Measurements from ENCODE around the gene SMAD7.
A peak's percentile ranks its signal among the peaks of the same experiment; 100 is the strongest.

The SMAD7 gene

DNA sequence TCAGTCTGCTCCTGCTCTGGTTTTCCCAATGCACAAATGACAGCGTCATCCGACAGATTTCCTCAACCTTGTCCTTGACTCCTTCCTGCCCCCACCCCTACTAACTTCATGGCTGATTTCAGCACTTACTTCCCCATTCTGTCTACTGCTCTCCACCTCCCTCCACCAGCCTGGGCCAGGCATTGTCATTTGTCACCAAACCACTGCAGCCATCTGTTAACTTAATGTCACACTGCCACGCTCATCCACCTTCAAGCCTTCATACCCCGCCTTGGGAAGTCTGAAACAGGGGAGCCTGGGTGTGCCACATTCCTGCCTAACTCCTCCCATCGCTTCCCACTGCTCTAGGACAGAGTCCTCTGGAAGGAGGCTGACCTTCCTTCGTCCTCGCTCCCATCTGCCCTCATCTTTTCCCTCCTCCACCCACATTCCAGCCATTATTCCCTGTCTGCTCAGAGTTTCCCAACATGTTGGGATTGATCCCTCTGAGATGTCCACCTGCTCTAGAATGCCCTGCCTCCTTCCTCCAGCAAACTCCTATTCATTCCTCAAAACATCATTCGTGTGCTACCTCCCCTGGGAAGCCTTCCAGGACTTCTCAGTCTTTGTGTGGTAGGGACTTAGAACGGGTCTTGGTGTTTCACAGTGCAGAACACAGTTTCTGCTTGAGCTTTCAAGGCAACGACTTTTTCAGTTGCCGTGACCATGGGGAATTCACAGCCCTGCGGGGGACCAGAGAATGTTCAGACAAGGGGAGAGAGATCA lies 42.2 kb upstream of the SMAD7 start:
- ATAC-seq: no peak
- TF ChIP-seq ZFP3 (CRISPR knock-in tag; IDR thresholded peaks at IDR 0.05): peak; percentile 96
- TF ChIP-seq, protein P1, sequence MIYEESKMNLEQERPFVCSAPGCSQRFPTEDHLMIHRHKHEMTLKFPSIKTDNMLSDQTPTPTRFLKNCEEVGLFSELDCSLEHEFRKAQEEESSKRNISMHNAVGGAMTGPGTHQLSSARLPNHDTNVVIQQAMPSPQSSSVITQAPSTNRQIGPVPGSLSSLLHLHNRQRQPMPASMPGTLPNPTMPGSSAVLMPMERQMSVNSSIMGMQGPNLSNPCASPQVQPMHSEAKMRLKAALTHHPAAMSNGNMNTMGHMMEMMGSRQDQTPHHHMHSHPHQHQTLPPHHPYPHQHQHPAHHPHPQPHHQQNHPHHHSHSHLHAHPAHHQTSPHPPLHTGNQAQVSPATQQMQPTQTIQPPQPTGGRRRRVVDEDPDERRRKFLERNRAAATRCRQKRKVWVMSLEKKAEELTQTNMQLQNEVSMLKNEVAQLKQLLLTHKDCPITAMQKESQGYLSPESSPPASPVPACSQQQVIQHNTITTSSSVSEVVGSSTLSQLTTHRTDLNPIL (CRISPR knock-in tag; IDR thresholded peaks at IDR 0.05; ENCODE audit: low read depth): no peak
- TF ChIP-seq ZNF8 (CRISPR knock-in tag; IDR thresholded peaks at IDR 0.05): no peak
- TF ChIP-seq CSDC2 (CRISPR knock-in tag; IDR thresholded peaks at IDR 0.05): no peak
- no peak for TF ChIP-seq BACH2 (CRISPR knock-in tag; IDR thresholded peaks at IDR 0.05; ENCODE audit: borderline replicate concordance)
- no peak for TF ChIP-seq SNAI2 (CRISPR knock-in tag; IDR thresholded peaks at IDR 0.05)
- TF ChIP-seq OSR1 (CRISPR knock-in tag; IDR thresholded peaks at IDR 0.05): no peak
- TF ChIP-seq, protein P2, sequence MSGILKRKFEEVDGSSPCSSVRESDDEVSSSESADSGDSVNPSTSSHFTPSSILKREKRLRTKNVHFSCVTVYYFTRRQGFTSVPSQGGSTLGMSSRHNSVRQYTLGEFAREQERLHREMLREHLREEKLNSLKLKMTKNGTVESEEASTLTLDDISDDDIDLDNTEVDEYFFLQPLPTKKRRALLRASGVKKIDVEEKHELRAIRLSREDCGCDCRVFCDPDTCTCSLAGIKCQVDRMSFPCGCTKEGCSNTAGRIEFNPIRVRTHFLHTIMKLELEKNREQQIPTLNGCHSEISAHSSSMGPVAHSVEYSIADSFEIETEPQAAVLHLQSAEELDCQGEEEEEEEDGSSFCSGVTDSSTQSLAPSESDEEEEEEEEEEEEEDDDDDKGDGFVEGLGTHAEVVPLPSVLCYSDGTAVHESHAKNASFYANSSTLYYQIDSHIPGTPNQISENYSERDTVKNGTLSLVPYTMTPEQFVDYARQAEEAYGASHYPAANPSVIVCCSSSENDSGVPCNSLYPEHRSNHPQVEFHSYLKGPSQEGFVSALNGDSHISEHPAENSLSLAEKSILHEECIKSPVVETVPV (CRISPR knock-in tag; IDR thresholded peaks at IDR 0.05): no peak

DNA sequence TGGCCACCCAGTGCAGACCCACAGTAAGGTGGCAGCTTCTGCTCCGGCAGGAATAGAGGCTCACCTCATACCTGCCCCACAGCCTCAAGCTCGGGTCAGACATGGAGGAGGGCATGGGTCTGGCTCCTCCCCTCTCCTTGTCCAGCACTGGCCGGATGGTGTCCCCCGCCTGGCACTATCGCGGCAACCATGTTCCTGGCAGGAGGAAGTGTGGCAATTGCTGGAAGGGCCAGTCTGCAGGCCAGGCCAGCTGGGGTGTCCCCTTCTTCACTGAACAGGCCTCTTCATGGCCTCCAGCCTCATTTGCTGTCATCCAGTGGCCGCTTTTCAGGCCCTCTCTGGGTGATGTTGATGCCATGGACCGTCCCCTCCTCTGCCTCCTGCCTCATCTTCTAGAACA lies 41.4 kb upstream of the SMAD7 start:
- ATAC-seq: no peak
- TF ChIP-seq ARNTL (CRISPR knock-in tag; IDR thresholded peaks at IDR 0.05; ENCODE audit: borderline replicate concordance, low read depth) (no peak), SNAI2 (CRISPR knock-in tag; IDR thresholded peaks at IDR 0.05) (no peak), ESRRG (CRISPR knock-in tag; IDR thresholded peaks at IDR 0.05) (no peak), TCF4 (CRISPR knock-in tag; IDR thresholded peaks at IDR 0.05; ENCODE audit: borderline replicate concordance) (no peak), PPARA (CRISPR knock-in tag; IDR thresholded peaks at IDR 0.05; ENCODE audit: borderline replicate concordance) (no peak), ISL1 (CRISPR knock-in tag; IDR thresholded peaks at IDR 0.05) (no peak)
- TF ChIP-seq, protein P3, sequence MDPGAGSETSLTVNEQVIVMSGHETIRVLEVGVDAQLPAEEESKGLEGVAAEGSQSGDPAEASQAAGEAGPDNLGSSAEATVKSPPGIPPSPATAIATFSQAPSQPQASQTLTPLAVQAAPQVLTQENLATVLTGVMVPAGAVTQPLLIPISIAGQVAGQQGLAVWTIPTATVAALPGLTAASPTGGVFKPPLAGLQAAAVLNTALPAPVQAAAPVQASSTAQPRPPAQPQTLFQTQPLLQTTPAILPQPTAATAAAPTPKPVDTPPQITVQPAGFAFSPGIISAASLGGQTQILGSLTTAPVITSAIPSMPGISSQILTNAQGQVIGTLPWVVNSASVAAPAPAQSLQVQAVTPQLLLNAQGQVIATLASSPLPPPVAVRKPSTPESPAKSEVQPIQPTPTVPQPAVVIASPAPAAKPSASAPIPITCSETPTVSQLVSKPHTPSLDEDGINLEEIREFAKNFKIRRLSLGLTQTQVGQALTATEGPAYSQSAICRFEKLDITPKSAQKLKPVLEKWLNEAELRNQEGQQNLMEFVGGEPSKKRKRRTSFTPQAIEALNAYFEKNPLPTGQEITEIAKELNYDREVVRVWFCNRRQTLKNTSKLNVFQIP (CRISPR knock-in tag; IDR thresholded peaks at IDR 0.05; ENCODE audit: borderline replicate concordance, low read depth): no peak
- TF ChIP-seq, protein P2 (CRISPR knock-in tag; IDR thresholded peaks at IDR 0.05): no peak

DNA sequence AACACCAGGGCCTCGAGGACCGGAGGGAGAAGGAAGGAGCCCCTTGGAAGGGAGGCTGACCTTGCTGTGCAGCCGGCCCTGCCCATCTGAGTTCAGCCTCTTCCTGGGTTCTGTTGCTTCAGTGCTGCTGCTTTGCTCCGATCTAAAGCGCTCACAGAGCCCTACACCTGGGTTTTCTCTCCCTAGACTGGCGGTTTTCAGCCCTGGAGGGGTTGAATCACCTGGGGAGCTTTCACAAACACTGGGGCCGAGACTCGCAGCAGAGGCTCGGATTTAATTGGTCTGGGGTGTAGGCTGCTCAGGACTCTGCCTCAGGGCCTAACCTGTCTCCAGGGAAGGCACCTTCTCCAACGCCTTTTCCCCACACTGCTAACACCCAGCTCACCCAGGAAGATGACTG lies 40.9 kb upstream of the SMAD7 start:
- no peak for TF ChIP-seq ZFP30 (CRISPR knock-in tag; IDR thresholded peaks at IDR 0.05)
- TF ChIP-seq PPARA (CRISPR knock-in tag; IDR thresholded peaks at IDR 0.05; ENCODE audit: borderline replicate concordance): no peak
- no peak for TF ChIP-seq RARB (CRISPR knock-in tag; IDR thresholded peaks at IDR 0.05)
- no peak for TF ChIP-seq ARNTL (CRISPR knock-in tag; IDR thresholded peaks at IDR 0.05; ENCODE audit: borderline replicate concordance, low read depth)
- no peak for TF ChIP-seq BACH2 (CRISPR knock-in tag; IDR thresholded peaks at IDR 0.05; ENCODE audit: borderline replicate concordance)
- TF ChIP-seq, protein P4, sequence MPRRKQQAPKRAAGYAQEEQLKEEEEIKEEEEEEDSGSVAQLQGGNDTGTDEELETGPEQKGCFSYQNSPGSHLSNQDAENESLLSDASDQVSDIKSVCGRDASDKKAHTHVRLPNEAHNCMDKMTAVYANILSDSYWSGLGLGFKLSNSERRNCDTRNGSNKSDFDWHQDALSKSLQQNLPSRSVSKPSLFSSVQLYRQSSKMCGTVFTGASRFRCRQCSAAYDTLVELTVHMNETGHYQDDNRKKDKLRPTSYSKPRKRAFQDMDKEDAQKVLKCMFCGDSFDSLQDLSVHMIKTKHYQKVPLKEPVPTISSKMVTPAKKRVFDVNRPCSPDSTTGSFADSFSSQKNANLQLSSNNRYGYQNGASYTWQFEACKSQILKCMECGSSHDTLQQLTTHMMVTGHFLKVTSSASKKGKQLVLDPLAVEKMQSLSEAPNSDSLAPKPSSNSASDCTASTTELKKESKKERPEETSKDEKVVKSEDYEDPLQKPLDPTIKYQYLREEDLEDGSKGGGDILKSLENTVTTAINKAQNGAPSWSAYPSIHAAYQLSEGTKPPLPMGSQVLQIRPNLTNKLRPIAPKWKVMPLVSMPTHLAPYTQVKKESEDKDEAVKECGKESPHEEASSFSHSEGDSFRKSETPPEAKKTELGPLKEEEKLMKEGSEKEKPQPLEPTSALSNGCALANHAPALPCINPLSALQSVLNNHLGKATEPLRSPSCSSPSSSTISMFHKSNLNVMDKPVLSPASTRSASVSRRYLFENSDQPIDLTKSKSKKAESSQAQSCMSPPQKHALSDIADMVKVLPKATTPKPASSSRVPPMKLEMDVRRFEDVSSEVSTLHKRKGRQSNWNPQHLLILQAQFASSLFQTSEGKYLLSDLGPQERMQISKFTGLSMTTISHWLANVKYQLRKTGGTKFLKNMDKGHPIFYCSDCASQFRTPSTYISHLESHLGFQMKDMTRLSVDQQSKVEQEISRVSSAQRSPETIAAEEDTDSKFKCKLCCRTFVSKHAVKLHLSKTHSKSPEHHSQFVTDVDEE (CRISPR knock-in tag; IDR thresholded peaks at IDR 0.05): no peak
- TF ChIP-seq TCF4 (CRISPR knock-in tag; IDR thresholded peaks at IDR 0.05; ENCODE audit: borderline replicate concordance): no peak
- no peak for TF ChIP-seq ZFP3 (CRISPR knock-in tag; IDR thresholded peaks at IDR 0.05)
- TF ChIP-seq ZNF70 (CRISPR knock-in tag; IDR thresholded peaks at IDR 0.05): no peak
- TF ChIP-seq CSDC2 (CRISPR knock-in tag; IDR thresholded peaks at IDR 0.05): no peak
- no peak for TF ChIP-seq OSR1 (CRISPR knock-in tag; IDR thresholded peaks at IDR 0.05)
- TF ChIP-seq, protein P2 (CRISPR knock-in tag; IDR thresholded peaks at IDR 0.05): no peak
- TF ChIP-seq ZNF8 (CRISPR knock-in tag; IDR thresholded peaks at IDR 0.05): no peak
- no peak for TF ChIP-seq ISL1 (CRISPR knock-in tag; IDR thresholded peaks at IDR 0.05)
- TF ChIP-seq, protein P1 (CRISPR knock-in tag; IDR thresholded peaks at IDR 0.05; ENCODE audit: low read depth): no peak
- TF ChIP-seq TOX (CRISPR knock-in tag; IDR thresholded peaks at IDR 0.05; ENCODE audit: borderline replicate concordance): no peak
- TF ChIP-seq ZC3H10 (CRISPR knock-in tag; IDR thresholded peaks at IDR 0.05): no peak
- TF ChIP-seq ZNF565 (CRISPR knock-in tag; conservative IDR thresholded peaks at IDR 0.05; ENCODE audit: low read depth): no peak
- TF ChIP-seq ESRRG (CRISPR knock-in tag; IDR thresholded peaks at IDR 0.05): no peak
- ATAC-seq: no peak
